ENCODE results near the gene CNTN1.

Gene CNTN1

DNA sequence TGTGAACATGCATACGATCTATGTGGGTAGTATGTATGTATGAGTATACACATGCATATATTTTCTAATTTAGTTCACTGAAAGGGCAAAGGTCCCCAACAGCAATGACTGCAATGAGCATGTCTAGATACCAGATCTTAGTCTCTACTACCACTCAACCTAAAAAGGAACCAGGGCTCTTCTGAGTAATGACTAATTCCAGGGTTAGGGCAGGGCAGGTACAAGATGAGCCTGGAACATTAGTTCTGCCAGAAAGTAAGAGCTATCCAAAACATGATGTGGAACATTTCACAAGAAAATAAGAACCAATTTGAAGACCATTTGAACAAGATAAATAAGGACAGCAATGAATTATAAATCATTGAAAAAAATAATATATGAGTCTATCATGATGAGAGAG is 404.6 kb downstream of the CNTN1 start:
- Mint-ChIP-seq H3K27me3 (no peaks in the 10 kb centered on the region), H3K9me3 (peaks cover 19% of the 10 kb centered on the region), H3K36me3 (ENCODE audit: low read depth) (no peaks in the 10 kb centered on the region), H3K4me1 (ENCODE audit: low read depth) (no peaks in the 10 kb centered on the region), H3K27ac (no peak overlapping the region), H3K4me3 (no peak overlapping the region)
- intact Hi-C loops (cut with micrococcal nuclease), result no loop called here

DNA sequence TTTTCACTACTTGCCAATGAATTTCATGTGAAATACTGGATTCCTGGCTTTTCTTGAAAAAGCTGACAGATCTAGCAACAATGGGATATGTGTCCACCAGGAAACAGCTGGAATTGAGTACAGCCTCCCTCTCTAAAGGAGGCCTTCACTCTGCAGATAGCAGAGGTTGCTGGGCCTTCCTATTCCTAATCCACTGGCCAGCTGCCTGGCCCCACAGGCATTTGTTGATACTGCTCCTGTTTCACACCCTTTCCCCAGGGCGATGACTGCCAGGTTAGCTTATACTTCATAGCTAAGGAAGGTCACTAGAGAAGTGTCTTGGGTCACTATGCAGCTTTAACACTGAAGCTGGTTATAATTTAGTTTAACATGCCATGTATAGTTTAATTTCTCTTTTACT is 408.3 kb downstream of the CNTN1 start:
- no peaks in the 10 kb centered on the region for H3K27me3 Mint-ChIP-seq
- no peaks in the 10 kb centered on the region for H3K36me3 Mint-ChIP-seq (ENCODE audit: low read depth)
- H3K4me1 Mint-ChIP-seq (ENCODE audit: low read depth), result no peaks in the 10 kb centered on the region
- intact Hi-C loops (cut with micrococcal nuclease), result no loop called here
- peaks cover 6% of the 10 kb centered on the region for H3K9me3 Mint-ChIP-seq
- no peak overlapping the region for H3K27ac Mint-ChIP-seq
- no peak overlapping the region for H3K4me3 Mint-ChIP-seq

DNA sequence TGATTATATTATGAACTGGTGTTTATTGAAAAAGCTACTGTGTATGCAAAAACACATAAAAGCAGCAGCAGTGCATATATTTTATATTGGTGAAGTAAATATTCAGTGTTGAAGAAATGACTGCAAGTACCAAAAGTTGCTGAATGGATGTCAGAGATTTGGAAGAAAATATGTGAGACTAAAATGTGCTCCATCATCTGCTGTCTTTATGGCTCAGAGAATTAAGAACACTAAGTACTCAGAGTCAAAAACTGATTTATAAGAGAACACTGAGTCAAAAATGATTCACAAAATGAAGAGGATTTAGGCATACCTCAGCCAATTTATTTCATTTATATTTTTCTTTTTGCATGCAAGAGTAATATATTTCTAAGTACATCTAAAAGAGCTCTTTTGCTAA is 409.6 kb downstream of the CNTN1 start:
- no peaks in the 10 kb centered on the region for H3K36me3 Mint-ChIP-seq (ENCODE audit: low read depth)
- H3K4me3 Mint-ChIP-seq, result no peak overlapping the region
- no peaks in the 10 kb centered on the region for H3K9me3 Mint-ChIP-seq
- no peaks in the 10 kb centered on the region for H3K4me1 Mint-ChIP-seq (ENCODE audit: low read depth)
- H3K27me3 Mint-ChIP-seq, result no peaks in the 10 kb centered on the region
- intact Hi-C loops (cut with micrococcal nuclease), result no loop called here
- no peak overlapping the region for H3K27ac Mint-ChIP-seq

DNA sequence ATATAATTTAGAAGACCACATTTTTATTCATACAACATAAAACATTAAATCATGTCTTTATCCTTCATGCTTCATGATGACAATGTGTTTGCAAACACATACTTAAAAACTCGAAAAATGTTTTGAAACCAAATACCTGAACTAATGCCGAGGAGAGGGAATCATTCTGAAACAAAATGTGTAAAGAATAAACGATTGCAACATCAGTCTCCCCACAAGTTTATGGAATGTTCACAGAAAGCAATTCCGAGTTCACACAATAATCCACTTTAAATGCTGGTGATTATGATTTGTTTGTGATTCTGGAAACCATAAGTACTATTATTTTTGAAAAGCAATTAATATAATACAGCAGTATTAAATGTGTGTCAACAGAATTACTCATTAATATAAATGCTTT is 411.4 kb downstream of the CNTN1 start:
- no peaks in the 10 kb centered on the region for H3K27me3 Mint-ChIP-seq
- peaks cover 5% of the 10 kb centered on the region for H3K9me3 Mint-ChIP-seq
- intact Hi-C loops (cut with micrococcal nuclease), result no loop called here
- H3K27ac Mint-ChIP-seq, result no peak overlapping the region
- no peak overlapping the region for H3K4me3 Mint-ChIP-seq
- H3K4me1 Mint-ChIP-seq (ENCODE audit: low read depth), result no peaks in the 10 kb centered on the region
- H3K36me3 Mint-ChIP-seq (ENCODE audit: low read depth), result no peaks in the 10 kb centered on the region

DNA sequence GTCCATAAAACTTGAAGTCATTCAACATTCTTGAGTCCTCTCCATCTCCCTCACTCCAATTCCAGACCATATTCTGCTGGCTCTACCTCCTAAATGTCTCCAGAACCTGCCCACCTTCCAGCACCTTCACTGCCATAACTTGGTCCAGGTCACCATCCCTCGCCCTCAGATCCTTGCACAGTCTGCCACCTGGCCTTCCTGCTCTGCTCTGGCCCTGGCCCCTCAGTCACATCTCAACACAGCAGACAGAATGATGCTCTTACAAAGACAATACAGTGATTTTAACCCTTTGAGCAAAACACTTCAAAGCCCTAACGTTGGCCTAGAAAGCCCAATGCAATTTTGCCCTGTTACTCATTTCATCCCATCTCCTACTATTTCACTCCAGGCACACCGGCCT is 414.1 kb downstream of the CNTN1 start:
- Mint-ChIP-seq H3K27ac (no peak overlapping the region), H3K4me3 (no peak overlapping the region), H3K27me3 (no peaks in the 10 kb centered on the region), H3K36me3 (ENCODE audit: low read depth) (no peaks in the 10 kb centered on the region), H3K4me1 (ENCODE audit: low read depth) (no peaks in the 10 kb centered on the region), H3K9me3 (peaks cover 5% of the 10 kb centered on the region)
- intact Hi-C loops (cut with micrococcal nuclease), result no loop called here

DNA sequence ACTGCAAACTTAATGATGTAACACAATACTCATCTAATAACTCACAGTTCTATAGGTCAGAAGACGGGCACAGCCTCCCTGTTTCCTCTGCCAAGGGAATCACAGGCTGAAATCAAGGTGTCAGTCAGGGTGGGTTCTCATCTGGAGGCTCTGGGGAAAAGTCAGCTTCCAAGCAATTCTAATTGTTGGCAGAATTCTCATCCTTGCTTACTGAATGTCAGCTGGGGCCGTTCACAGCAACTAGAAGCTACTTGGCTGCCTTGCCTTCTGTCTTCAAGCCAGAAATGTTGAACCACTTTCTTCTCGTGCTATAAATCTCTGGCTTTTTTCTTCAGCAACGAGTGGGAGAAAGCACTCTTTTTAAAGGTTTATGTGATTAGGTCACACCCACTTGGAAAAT is 415.8 kb downstream of the CNTN1 start:
- peaks cover 5% of the 10 kb centered on the region for H3K9me3 Mint-ChIP-seq
- no peaks in the 10 kb centered on the region for H3K27me3 Mint-ChIP-seq
- no peak overlapping the region for H3K4me3 Mint-ChIP-seq
- H3K36me3 Mint-ChIP-seq (ENCODE audit: low read depth), result no peaks in the 10 kb centered on the region
- no peak overlapping the region for H3K27ac Mint-ChIP-seq
- H3K4me1 Mint-ChIP-seq (ENCODE audit: low read depth), result no peaks in the 10 kb centered on the region
- intact Hi-C loops (cut with micrococcal nuclease), result no loop called here

DNA sequence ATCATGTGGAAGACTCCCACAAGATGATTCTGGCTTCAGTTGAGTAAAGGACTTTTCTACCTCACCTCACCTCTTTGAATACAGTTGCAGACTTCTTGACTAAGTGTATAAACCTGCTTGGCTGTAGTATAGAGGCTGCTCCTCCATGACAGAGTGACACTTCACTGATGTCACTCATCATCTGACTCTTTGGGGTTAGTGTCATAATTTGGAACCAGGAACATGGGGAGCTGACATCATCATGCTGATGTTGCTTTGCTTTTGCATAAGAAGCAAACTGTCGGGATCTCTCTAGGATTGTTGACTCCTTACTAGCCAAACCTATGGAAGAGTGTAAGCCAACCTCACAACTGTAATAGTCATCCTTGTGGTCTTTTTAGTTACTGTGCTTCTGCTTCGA is 420.7 kb downstream of the CNTN1 start:
- H3K4me3 Mint-ChIP-seq, result no peak overlapping the region
- no peaks in the 10 kb centered on the region for H3K27me3 Mint-ChIP-seq
- peaks cover 20% of the 10 kb centered on the region for H3K9me3 Mint-ChIP-seq
- H3K36me3 Mint-ChIP-seq (ENCODE audit: low read depth), result no peaks in the 10 kb centered on the region
- no peaks in the 10 kb centered on the region for H3K4me1 Mint-ChIP-seq (ENCODE audit: low read depth)
- intact Hi-C loops (cut with micrococcal nuclease), result no loop called here
- no peak overlapping the region for H3K27ac Mint-ChIP-seq

DNA sequence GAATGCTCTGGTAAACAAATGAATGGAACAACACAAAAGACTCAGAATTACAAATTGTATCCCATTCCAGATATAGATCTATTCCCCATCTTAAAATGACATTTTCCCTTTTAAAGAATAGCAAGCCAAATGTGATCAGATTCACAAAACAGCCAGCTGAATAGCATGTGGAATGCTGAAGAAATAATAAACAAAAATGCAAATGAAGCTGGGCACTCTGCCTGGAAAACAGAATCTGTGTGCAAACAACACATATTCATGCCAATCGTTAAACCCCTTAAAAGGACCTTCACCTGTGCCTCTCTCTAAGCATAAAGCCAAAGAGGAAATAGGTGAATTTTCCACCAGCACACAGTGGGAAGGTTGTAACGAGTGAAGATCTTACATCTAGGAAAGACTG is 428.0 kb downstream of the CNTN1 start:
- Mint-ChIP-seq H3K27me3 (no peaks in the 10 kb centered on the region), H3K4me3 (no peak overlapping the region), H3K9me3 (no peaks in the 10 kb centered on the region), H3K36me3 (ENCODE audit: low read depth) (no peaks in the 10 kb centered on the region), H3K4me1 (ENCODE audit: low read depth) (no peaks in the 10 kb centered on the region), H3K27ac (no peak overlapping the region)
- intact Hi-C loops (cut with micrococcal nuclease), result no loop called here

DNA sequence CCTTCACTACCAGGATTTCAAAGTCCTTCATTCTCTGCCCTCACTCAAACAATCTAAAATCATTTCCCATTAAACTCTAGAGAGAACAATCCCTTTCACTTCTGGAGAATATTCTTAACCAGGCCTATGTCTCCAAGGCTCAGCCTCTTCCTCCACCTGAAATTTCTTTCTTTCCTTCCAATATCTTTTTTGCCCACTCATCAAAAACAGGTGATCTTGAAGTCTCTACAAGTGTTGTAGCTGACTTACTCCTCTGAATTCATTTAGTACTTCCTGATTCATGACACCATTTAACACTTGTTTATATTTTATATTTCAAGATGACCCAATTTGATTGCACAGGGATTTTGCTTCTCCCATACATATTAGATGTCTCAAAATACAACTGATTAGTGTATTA is 429.1 kb downstream of the CNTN1 start:
- H3K9me3 Mint-ChIP-seq, result no peaks in the 10 kb centered on the region
- H3K4me3 Mint-ChIP-seq, result no peak overlapping the region
- intact Hi-C loops (cut with micrococcal nuclease), result no loop called here
- no peaks in the 10 kb centered on the region for H3K27me3 Mint-ChIP-seq
- no peak overlapping the region for H3K27ac Mint-ChIP-seq
- H3K36me3 Mint-ChIP-seq (ENCODE audit: low read depth), result no peaks in the 10 kb centered on the region
- H3K4me1 Mint-ChIP-seq (ENCODE audit: low read depth), result no peaks in the 10 kb centered on the region
